ENCODE data around the gene RASGRF2.

DNA sequence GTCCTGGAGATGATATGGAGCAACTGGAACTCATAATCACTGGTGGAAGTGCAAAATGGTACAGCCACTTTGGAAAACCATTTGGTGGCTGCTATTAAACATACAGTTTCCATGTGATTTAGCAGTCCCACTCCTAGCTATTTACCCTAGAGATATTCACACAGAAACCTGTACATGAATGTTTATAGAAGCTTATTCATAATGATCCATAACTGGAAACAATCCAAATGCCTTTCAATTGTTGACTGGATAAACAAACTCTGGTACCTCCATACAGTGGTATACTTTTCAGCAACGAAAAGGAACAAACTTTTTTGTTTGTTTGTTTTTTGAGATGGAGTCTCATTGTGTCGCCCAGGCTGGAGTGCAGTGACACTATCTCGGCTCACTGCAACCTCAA lies 47.7 kb upstream of the RASGRF2 start:
- no peak for TF ChIP-seq EZH2 (IDR thresholded peaks at IDR 0.05; ENCODE audit: insufficient read depth, poor library complexity, severe bottlenecking)
- no peak for TF ChIP-seq EZH2phosphoT487 (IDR thresholded peaks at IDR 0.05; ENCODE audit: insufficient read depth, low read depth)

Data from GM23248 (cell line).